HepG2 (cell line): ENCODE results near the gene TIMM23. TPM values are rescaled to one million over a fixed set of nuclear protein-coding genes. Genes with fewer than 3 reads are reported as not detected.
A peak's percentile ranks its signal among the peaks of the same experiment; 100 is the strongest.

Experiments
- ELF4 ChIP-seq: sonication (generic); formaldehyde crosslinking; IDR thresholded peaks from 2 replicates; pipeline ENCODE4 v1.5.0; 2020; ENCODE audit warnings: missing genetic modification reagents, mild to moderate bottlenecking, moderate library complexity, borderline replicate concordance
- ETV5 ChIP-seq: IDR thresholded peaks from 2 replicates; pipeline ENCODE4 v1.6.1; 2018; ENCODE audit warnings: missing biosample characterization, missing genetic modification reagents, inconsistent platforms, borderline replicate concordance
- HDAC2 ChIP-seq: sonication (generic); formaldehyde crosslinking; IDR thresholded peaks from 2 replicates; pipeline ENCODE4 v1.4.0; 2020; ENCODE audit warnings: missing genetic modification reagents
- HMG20A ChIP-seq: IDR thresholded peaks from 2 replicates; pipeline ENCODE4 v1.6.1; 2016; ENCODE audit warnings: borderline replicate concordance
- HNF4A ChIP-seq: sonication (generic); formaldehyde crosslinking; IDR thresholded peaks from 2 replicates; pipeline ENCODE4 v1.4.0; 2020; ENCODE audit warnings: missing genetic modification reagents
- MTA3 ChIP-seq: sonication (generic); formaldehyde crosslinking; IDR thresholded peaks from 2 replicates; pipeline ENCODE4 v1.4.0; 2020; ENCODE audit warnings: missing genetic modification reagents
- MXD3 ChIP-seq: IDR thresholded peaks from 2 replicates; pipeline ENCODE4 v1.6.1; 2016; ENCODE audit warnings: mild to moderate bottlenecking, missing biosample characterization, missing genetic modification reagents
- NCOA2 ChIP-seq: sonication (generic); formaldehyde crosslinking; IDR thresholded peaks from 2 replicates; pipeline ENCODE4 v1.8.0; 2022; ENCODE audit warnings: inconsistent platforms
- RBM22 ChIP-seq: fragments of 200-400 bp; formaldehyde crosslinking; optimal IDR thresholded peaks from 2 replicates; pipeline ENCODE3; 2017; ENCODE audit warnings: mild to moderate bottlenecking, low read length, moderate library complexity
- SAP130 ChIP-seq: IDR thresholded peaks from 2 replicates; pipeline ENCODE4 v1.6.1; 2016; ENCODE audit warnings: low read depth
- SMARCE1 ChIP-seq: fragments of 450-650 bp; IDR thresholded peaks from 2 replicates; pipeline ENCODE4 v1.6.1; 2017; ENCODE audit warnings: borderline replicate concordance
- SOX6 ChIP-seq, 2 experiments: fragments of 450-650 bp in 1 of 2; sonication (generic) in 1 of 2; formaldehyde crosslinking in 1 of 2; IDR thresholded peaks; 2 replicates each; pipeline versions ENCODE4 v1.4.0 to v1.6.1; 2017 to 2020; ENCODE audit warnings: antibody characterized with exemption in 1 of 2, mild to moderate bottlenecking in 1 of 2, missing genetic modification reagents in 1 of 2
- TAF1 ChIP-seq: sonication (generic); formaldehyde crosslinking; IDR thresholded peaks from 2 replicates; pipeline ENCODE4 v1.4.0; 2020; ENCODE audit warnings: missing genetic modification reagents
- TEAD3 ChIP-seq: optimal IDR thresholded peaks from 2 replicates; pipeline ENCODE3; 2016; ENCODE audit warnings: borderline replicate concordance
- TSC22D2 ChIP-seq: sonication (generic); formaldehyde crosslinking; IDR thresholded peaks from 2 replicates; pipeline ENCODE4 v1.5.1; 2020; ENCODE audit warnings: missing genetic modification reagents, mild to moderate bottlenecking, borderline replicate concordance
- ZEB1 ChIP-seq: IDR thresholded peaks from 2 replicates; pipeline ENCODE4 v1.6.1; 2012; ENCODE audit warnings: mild to moderate bottlenecking, low read depth, inconsistent platforms; ENCODE audit not compliant: insufficient replicate concordance
- ZNF234 ChIP-seq: sonication (generic); formaldehyde crosslinking; conservative IDR thresholded peaks from 2 replicates; pipeline ENCODE4 v1.5.1; 2020; ENCODE audit warnings: mild to moderate bottlenecking, missing genetic modification reagents
- ZNF543 ChIP-seq: sonication (generic); formaldehyde crosslinking; IDR thresholded peaks from 2 replicates; pipeline ENCODE4 v1.4.0; 2020; ENCODE audit warnings: mild to moderate bottlenecking, missing genetic modification reagents
- ZNF616 ChIP-seq: sonication (generic); formaldehyde crosslinking; IDR thresholded peaks from 2 replicates; pipeline ENCODE4 v1.5.0; 2020; ENCODE audit warnings: low read depth, mild to moderate bottlenecking, missing genetic modification reagents
- ZSCAN21 ChIP-seq: sonication (generic); formaldehyde crosslinking; IDR thresholded peaks from 2 replicates; pipeline ENCODE4 v1.8.0; 2022; ENCODE audit warnings: mild to moderate bottlenecking, missing genetic modification reagents, moderate library complexity, borderline replicate concordance
- polyA plus RNA-seq, 8 experiments: library from polyadenylated mRNA; depleted of rRNA in 3 of 8; stranded (reverse) in 7 of 8; unstranded in 1 of 8; fragments of >200 nt; fragmentation: Illumina TruSeq in 4 of 8; extraction: Trizol in 4 of 8; gene quantifications; 2 replicates each; pipeline versions ENCODE4 v1.2.1 to v1.2.3, GENCODE V29; 2011 to 2016; ENCODE audit warnings: low read depth in 4 of 8, missing spikeins in 1 of 8, mixed read lengths in 1 of 8; ENCODE audit not compliant: insufficient read depth in 1 of 8
- total RNA-seq, 5 experiments: library from RNA; depleted of rRNA; stranded (reverse); fragments of >200 nt; fragmentation: Illumina TruSeq; extraction: Trizol; gene quantifications; 2 replicates each; pipeline ENCODE4 v1.2.3, GENCODE V29; 2016; ENCODE audit warnings: low read depth in 1 of 5
- TF ChIP-seq, protein P1 (sequence below): sonication (generic); formaldehyde crosslinking; IDR thresholded peaks from 2 replicates; pipeline ENCODE4 v1.9.0; 2021; ENCODE audit warnings: mild to moderate bottlenecking, missing genetic modification reagents

TIMM23 gene
- total and polyA plus RNA-seq, 2 of the 13 experiments (the other 11 are each of a cell fraction or from before 2014, with no cell fraction given): 80.2 to 98.6 TPM

DNA sequence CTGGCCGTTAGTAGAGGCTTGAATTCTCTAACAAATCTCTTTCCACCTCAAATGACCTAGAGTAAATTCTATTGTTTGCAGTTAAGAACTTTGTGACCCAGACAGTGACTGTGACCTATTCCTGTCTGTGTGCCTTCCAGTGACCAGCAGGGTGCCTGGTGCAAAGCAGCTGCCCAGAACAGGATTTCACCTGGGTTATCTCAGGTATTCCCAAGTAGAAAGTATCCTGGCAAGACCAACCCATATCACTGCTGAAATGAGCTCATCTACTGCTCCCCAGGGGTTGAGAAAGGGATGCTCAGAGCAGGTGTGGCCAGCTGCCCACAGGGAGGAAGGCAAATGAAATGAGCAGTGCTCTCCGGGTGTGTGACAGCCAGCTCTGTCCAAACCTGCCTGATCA, 75.9 kb downstream of the TIMM23 start (continued):
- TF ChIP-seq RBM22: no peak
- peak; percentile 33 for TF ChIP-seq ZEB1
- no peak for TF ChIP-seq MXD3
- TF ChIP-seq SMARCE1: no peak
- no peak for TF ChIP-seq ZNF234
- TF ChIP-seq HDAC2 (CRISPR knock-in tag): 0 out of 2 replicates have a peak, but pooled peaks have one; percentile 22
- TF ChIP-seq TEAD3 (CRISPR knock-in tag): peak; percentile 41
- TF ChIP-seq ZNF616 (CRISPR knock-in tag): no peak
- no peak for TF ChIP-seq ZNF543
- peak; percentile 28; the same call in 1 of the 2 replicates for TF ChIP-seq SAP130 (CRISPR knock-in tag)
- TF ChIP-seq ELF4 (CRISPR knock-in tag): no peak
- 0 out of 2 replicates have a peak, but pooled peaks have one; percentile 11 for TF ChIP-seq ETV5
- TF ChIP-seq HMG20A (CRISPR knock-in tag): 0 out of 2 replicates have a peak, but pooled peaks have one; percentile 30
- no peak for TF ChIP-seq SOX6 (IDR thresholded peaks at IDR 0.05)
- peak; percentile 81 for TF ChIP-seq SOX6 (CRISPR knock-in tag; IDR thresholded peaks at IDR 0.05)
- TF ChIP-seq, protein P1, sequence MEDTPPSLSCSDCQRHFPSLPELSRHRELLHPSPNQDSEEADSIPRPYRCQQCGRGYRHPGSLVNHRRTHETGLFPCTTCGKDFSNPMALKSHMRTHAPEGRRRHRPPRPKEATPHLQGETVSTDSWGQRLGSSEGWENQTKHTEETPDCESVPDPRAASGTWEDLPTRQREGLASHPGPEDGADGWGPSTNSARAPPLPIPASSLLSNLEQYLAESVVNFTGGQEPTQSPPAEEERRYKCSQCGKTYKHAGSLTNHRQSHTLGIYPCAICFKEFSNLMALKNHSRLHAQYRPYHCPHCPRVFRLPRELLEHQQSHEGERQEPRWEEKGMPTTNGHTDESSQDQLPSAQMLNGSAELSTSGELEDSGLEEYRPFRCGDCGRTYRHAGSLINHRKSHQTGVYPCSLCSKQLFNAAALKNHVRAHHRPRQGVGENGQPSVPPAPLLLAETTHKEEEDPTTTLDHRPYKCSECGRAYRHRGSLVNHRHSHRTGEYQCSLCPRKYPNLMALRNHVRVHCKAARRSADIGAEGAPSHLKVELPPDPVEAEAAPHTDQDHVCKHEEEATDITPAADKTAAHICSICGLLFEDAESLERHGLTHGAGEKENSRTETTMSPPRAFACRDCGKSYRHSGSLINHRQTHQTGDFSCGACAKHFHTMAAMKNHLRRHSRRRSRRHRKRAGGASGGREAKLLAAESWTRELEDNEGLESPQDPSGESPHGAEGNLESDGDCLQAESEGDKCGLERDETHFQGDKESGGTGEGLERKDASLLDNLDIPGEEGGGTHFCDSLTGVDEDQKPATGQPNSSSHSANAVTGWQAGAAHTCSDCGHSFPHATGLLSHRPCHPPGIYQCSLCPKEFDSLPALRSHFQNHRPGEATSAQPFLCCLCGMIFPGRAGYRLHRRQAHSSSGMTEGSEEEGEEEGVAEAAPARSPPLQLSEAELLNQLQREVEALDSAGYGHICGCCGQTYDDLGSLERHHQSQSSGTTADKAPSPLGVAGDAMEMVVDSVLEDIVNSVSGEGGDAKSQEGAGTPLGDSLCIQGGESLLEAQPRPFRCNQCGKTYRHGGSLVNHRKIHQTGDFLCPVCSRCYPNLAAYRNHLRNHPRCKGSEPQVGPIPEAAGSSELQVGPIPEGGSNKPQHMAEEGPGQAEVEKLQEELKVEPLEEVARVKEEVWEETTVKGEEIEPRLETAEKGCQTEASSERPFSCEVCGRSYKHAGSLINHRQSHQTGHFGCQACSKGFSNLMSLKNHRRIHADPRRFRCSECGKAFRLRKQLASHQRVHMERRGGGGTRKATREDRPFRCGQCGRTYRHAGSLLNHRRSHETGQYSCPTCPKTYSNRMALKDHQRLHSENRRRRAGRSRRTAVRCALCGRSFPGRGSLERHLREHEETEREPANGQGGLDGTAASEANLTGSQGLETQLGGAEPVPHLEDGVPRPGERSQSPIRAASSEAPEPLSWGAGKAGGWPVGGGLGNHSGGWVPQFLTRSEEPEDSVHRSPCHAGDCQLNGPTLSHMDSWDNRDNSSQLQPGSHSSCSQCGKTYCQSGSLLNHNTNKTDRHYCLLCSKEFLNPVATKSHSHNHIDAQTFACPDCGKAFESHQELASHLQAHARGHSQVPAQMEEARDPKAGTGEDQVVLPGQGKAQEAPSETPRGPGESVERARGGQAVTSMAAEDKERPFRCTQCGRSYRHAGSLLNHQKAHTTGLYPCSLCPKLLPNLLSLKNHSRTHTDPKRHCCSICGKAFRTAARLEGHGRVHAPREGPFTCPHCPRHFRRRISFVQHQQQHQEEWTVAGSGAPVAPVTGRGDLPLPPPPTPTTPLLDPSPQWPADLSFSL: no peak
- TF ChIP-seq MTA3 (CRISPR knock-in tag): no peak
- no peak for TF ChIP-seq TAF1 (CRISPR knock-in tag)
- no peak for TF ChIP-seq NCOA2 (CRISPR knock-in tag)
- TF ChIP-seq ZSCAN21: no peak
- TF ChIP-seq TSC22D2 (CRISPR knock-in tag): no peak
- 0 out of 2 replicates have a peak, but pooled peaks have one; percentile 9 for TF ChIP-seq HNF4A (CRISPR knock-in tag)
